Neuronal stem cell (in vitro differentiated cells): ENCODE data around the gene ZIC3.
"Not testable (repeated sequence)": the region's sequence is repeated elsewhere in the genome, so short reads cannot be mapped to it uniquely, and the experiment has no call there.

ENCODE experiments used
- DNase-seq: peaks from one replicate; pipeline ENCODE4 v3.0.0-alpha.2; 2013; ENCODE audit warnings: low spot score
- H2AFZ ChIP-seq: one replicate; pipeline ENCODE4 v1.6.1; 2013; ENCODE audit warnings: mild to moderate bottlenecking, low read length, inconsistent platforms
- H2AK5ac ChIP-seq: 2 replicates; pipeline ENCODE4 v1.6.1; 2013; ENCODE audit warnings: low read depth, mild to moderate bottlenecking, inconsistent platforms, low read length, moderate library complexity, mixed read lengths
- H2BK120ac ChIP-seq: 2 replicates; pipeline ENCODE4 v1.6.1; 2013; ENCODE audit warnings: low read depth, mild to moderate bottlenecking, inconsistent platforms, low read length, moderate library complexity, mixed read lengths
- H2BK12ac ChIP-seq: one replicate; pipeline ENCODE4 v1.6.1; 2013; ENCODE audit warnings: low read length, inconsistent platforms
- H2BK15ac ChIP-seq: 2 replicates; pipeline ENCODE4 v1.6.1; 2013; ENCODE audit warnings: mild to moderate bottlenecking, low read length, inconsistent platforms, mixed read lengths
- H2BK5ac ChIP-seq: one replicate; pipeline ENCODE4 v1.6.1; 2013; ENCODE audit warnings: inconsistent platforms, mild to moderate bottlenecking, low read length, moderate library complexity
- H3K14ac ChIP-seq: one replicate; pipeline ENCODE4 v1.6.1; 2013; ENCODE audit warnings: low read length, inconsistent platforms
- H3K18ac ChIP-seq: 2 replicates; pipeline ENCODE4 v1.6.1; 2013; ENCODE audit warnings: low read length, inconsistent platforms
- H3K23ac ChIP-seq: 2 replicates; pipeline ENCODE4 v1.6.1; 2013; ENCODE audit warnings: low read depth, mild to moderate bottlenecking, mixed read lengths, low read length, inconsistent platforms; ENCODE audit not compliant: poor library complexity
- H3K27ac ChIP-seq: replicated peaks from 3 replicates; pipeline ENCODE4 v1.5.1; 2013; ENCODE audit warnings: low read length, inconsistent platforms
- H3K27me3 ChIP-seq, 3 experiments: 2 replicates each; pipeline ENCODE4 v1.6.1; 2013; ENCODE audit warnings: low read length in 3 of 3, mild to moderate bottlenecking in 2 of 3, inconsistent platforms in 1 of 3, low read depth in 1 of 3, mixed read lengths in 1 of 3, moderate library complexity in 1 of 3; ENCODE audit not compliant: control insufficient read depth in 3 of 3, insufficient read depth in 3 of 3
- H3K36me3 ChIP-seq, 2 donors: replicated peaks in 1 of 2; 2 replicates each; pipeline ENCODE4 v1.6.1; 2013; ENCODE audit warnings: low read length in 2 of 2; ENCODE audit not compliant: control insufficient read depth in 2 of 2, insufficient read depth in 2 of 2
- H3K4ac ChIP-seq: 2 replicates; pipeline ENCODE4 v1.6.1; 2013; ENCODE audit warnings: inconsistent platforms, mild to moderate bottlenecking, low read length, moderate library complexity
- H3K4me1 ChIP-seq, 2 donors: 1 replicate in 1 of 2; 2 replicates in 1 of 2; pipeline ENCODE4 v1.6.1; 2013; ENCODE audit warnings: low read length in 2 of 2, low read depth in 1 of 2; ENCODE audit not compliant: control insufficient read depth in 2 of 2, insufficient read depth in 1 of 2
- H3K4me2 ChIP-seq: one replicate; pipeline ENCODE4 v1.6.1; 2013; ENCODE audit warnings: mild to moderate bottlenecking, low read length, inconsistent platforms; ENCODE audit not compliant: insufficient read depth, poor library complexity, severe bottlenecking
- H3K4me3 ChIP-seq, 2 donors: 2 replicates each; pipeline ENCODE4 v1.5.1; 2013; ENCODE audit warnings: low read length in 2 of 2, mild to moderate bottlenecking in 2 of 2, inconsistent platforms in 1 of 2, moderate library complexity in 1 of 2
- H3K79me1 ChIP-seq: one replicate; pipeline ENCODE4 v1.6.1; 2013; ENCODE audit warnings: low read depth, mild to moderate bottlenecking, inconsistent platforms, low read length, moderate library complexity
- H3K9ac ChIP-seq: one replicate; pipeline ENCODE4 v1.6.1; 2013; ENCODE audit warnings: mild to moderate bottlenecking, low read depth, low read length, inconsistent platforms; ENCODE audit not compliant: poor library complexity
- H3K9me3 ChIP-seq, 2 donors: replicated peaks in 1 of 2; 2 replicates each; pipeline versions ENCODE3 to v1.6.1; 2013; ENCODE audit warnings: low read length in 2 of 2, mild to moderate bottlenecking in 2 of 2, inconsistent platforms in 1 of 2, low read depth in 1 of 2, mixed read lengths in 1 of 2, moderate library complexity in 1 of 2; ENCODE audit not compliant: control insufficient read depth in 2 of 2, insufficient read depth in 1 of 2
- H4K8ac ChIP-seq: one replicate; pipeline ENCODE4 v1.6.1; 2013; ENCODE audit warnings: low read depth, mild to moderate bottlenecking, inconsistent platforms, low read length, moderate library complexity
- H4K91ac ChIP-seq: one replicate; pipeline ENCODE4 v1.6.1; 2013; ENCODE audit warnings: low read length, low read depth, mild to moderate bottlenecking, inconsistent platforms; ENCODE audit not compliant: poor library complexity
- WGBS, 2 donors: extraction: QIAGEN DNeasy Blood & Tissue Kit; methylation state at CpG; one replicate each; pipeline ENCODE4 v1.1.7; 2013; ENCODE audit warnings: missing lambda C conversion rate in 2 of 2, mixed read lengths in 1 of 2; ENCODE audit not compliant: insufficient read length in 2 of 2, insufficient replicate concordance in 1 of 2; ENCODE audit errors: extremely low coverage in 2 of 2; 5-methylcytosine and 5-hydroxymethylcytosine counted together

ZIC3 gene

GRCh38 chrX:137550665-137551261 is 15.2 kb upstream of the ZIC3 start:
- no peak overlapping the region for H2BK120ac ChIP-seq
- H4K91ac ChIP-seq, result no peak overlapping the region
- DNase-seq, result no peak
- H2AFZ ChIP-seq, result peak overlapping the region; percentile 73
- no peak overlapping the region for H2BK5ac ChIP-seq
- H3K4me3 ChIP-seq, result peak overlapping the region; percentile 20 to 30
- H3K23ac ChIP-seq, result no peak overlapping the region
- no peak overlapping the region for H3K9ac ChIP-seq
- H3K9me3 ChIP-seq, result peaks cover under 1 to 4% of the 10 kb centered on the region in 2 donors
- H4K8ac ChIP-seq, result no peak overlapping the region
- H3K4ac ChIP-seq, result no peak overlapping the region
- no peaks in the 10 kb centered on the region for H3K36me3 ChIP-seq
- no peak overlapping the region for H2BK12ac ChIP-seq
- no CpG with 5 or more reads among the region's 41 CpGs for WGBS, 2 donors
- no peak overlapping the region for H2BK15ac ChIP-seq
- no peak overlapping the region for H3K18ac ChIP-seq
- H3K79me1 ChIP-seq, result no peaks in the 10 kb centered on the region
- peak overlapping the region; percentile 62 for H3K4me2 ChIP-seq
- H2AK5ac ChIP-seq, result no peak overlapping the region
- peaks cover 0 to 2% of the 10 kb centered on the region in 2 donors for H3K4me1 ChIP-seq
- no peak overlapping the region for H3K27ac ChIP-seq
- peaks cover 11 to 53% (median 49%) of the 10 kb centered on the region in 3 experiments for H3K27me3 ChIP-seq
- H3K14ac ChIP-seq, result no peak overlapping the region

DNA sequence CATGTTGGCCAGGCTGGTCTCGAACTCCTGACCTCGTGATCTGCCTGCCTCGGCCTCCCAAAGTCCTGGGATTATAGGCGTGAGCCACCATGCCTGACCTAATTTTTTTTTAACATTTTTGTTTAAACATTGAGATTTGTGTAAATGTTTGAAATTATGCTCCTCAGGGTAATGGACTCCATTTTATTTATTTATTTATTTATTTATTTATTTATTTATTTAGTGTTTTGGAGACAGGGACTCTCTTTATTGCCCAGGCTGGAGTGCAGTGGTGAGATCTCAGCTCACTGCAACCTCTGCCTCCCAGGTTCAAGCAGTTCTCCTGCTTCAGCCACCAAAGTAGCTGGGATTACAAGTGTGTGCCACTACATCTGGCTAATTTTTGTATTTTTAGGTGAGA is 13.8 kb upstream of the ZIC3 start:
- not testable (repeated sequence) for H3K9ac ChIP-seq, H2BK12ac ChIP-seq, H2AK5ac ChIP-seq, H3K14ac ChIP-seq, DNase-seq, H2BK120ac ChIP-seq, H3K9me3 ChIP-seq, H3K4me1 ChIP-seq, H3K36me3 ChIP-seq, H2BK15ac ChIP-seq, H3K18ac ChIP-seq, H3K23ac ChIP-seq, H3K4ac ChIP-seq, H4K8ac ChIP-seq, H3K27ac ChIP-seq, H2BK5ac ChIP-seq, H3K4me2 ChIP-seq, H2AFZ ChIP-seq, H3K4me3 ChIP-seq, H3K79me1 ChIP-seq, H4K91ac ChIP-seq
- no CpG with 5 or more reads among the region's 4 CpGs for WGBS, 2 donors
- peaks cover 5 to 53% (median 39%) of the 10 kb centered on the region in 3 experiments for H3K27me3 ChIP-seq

GRCh38 chrX:137562096-137562495 is 3.8 kb upstream of the ZIC3 start:
- no peak overlapping the region for H2BK15ac ChIP-seq
- H3K4me1 ChIP-seq, result peaks cover 0 to 4% of the 10 kb centered on the region in 2 donors
- no peaks in the 10 kb centered on the region for H3K9me3 ChIP-seq
- no peak overlapping the region for H2BK12ac ChIP-seq
- H2AFZ ChIP-seq, result no peak overlapping the region
- H3K4ac ChIP-seq, result no peak overlapping the region
- no peak overlapping the region for H2BK120ac ChIP-seq
- no peak overlapping the region for H3K9ac ChIP-seq
- no peak overlapping the region for H4K8ac ChIP-seq
- no peaks in the 10 kb centered on the region for H3K36me3 ChIP-seq
- WGBS, 2 donors, result no CpG with 5 or more reads among the region's 8 CpGs
- no peak overlapping the region for H2AK5ac ChIP-seq
- no peak overlapping the region for H3K14ac ChIP-seq
- peaks cover 0 to 69% (median 45%) of the 10 kb centered on the region in 3 experiments for H3K27me3 ChIP-seq
- no peak overlapping the region for H2BK5ac ChIP-seq
- H3K79me1 ChIP-seq, result no peaks in the 10 kb centered on the region
- H3K27ac ChIP-seq, result no peak overlapping the region
- H4K91ac ChIP-seq, result no peak overlapping the region
- no peak for DNase-seq
- no peak overlapping the region for H3K23ac ChIP-seq
- H3K18ac ChIP-seq, result no peak overlapping the region
- H3K4me2 ChIP-seq, result no peak overlapping the region
- H3K4me3 ChIP-seq, result no peak overlapping the region

- Histone ChIP-seq H2AK5ac (no peak overlapping the region), H3K27ac (no peak overlapping the region), H3K4me1 (peaks cover 0 to 4% of the 10 kb centered on the region in 2 donors), H3K9me3 (no peaks in the 10 kb centered on the region), H2BK120ac (no peak overlapping the region), H3K4me3 (no peak overlapping the region), H3K14ac (no peak overlapping the region), H3K4me2 (peak overlapping the region; percentile 18), H3K18ac (no peak overlapping the region), H3K79me1 (no peaks in the 10 kb centered on the region), H2BK12ac (no peak overlapping the region), H3K9ac (no peak overlapping the region), H3K27me3 (peaks cover 2 to 74% (median 57%) of the 10 kb centered on the region in 3 experiments), H4K8ac (no peak overlapping the region), H2AFZ (no peak overlapping the region), H3K4ac (no peak overlapping the region), H2BK15ac (no peak overlapping the region), H2BK5ac (no peak overlapping the region), H4K91ac (no peak overlapping the region), H3K36me3 (no peaks in the 10 kb centered on the region), H3K23ac (no peak overlapping the region)
- no CpG with 5 or more reads among the region's 37 CpGs for WGBS, 2 donors
- DNase-seq, result no peak
These were observed 2.0 kb upstream of the ZIC3 start for GRCh38 chrX:137563681-137564651.
